ENCODE measurements around the gene XPO6.

Gene XPO6

DNA sequence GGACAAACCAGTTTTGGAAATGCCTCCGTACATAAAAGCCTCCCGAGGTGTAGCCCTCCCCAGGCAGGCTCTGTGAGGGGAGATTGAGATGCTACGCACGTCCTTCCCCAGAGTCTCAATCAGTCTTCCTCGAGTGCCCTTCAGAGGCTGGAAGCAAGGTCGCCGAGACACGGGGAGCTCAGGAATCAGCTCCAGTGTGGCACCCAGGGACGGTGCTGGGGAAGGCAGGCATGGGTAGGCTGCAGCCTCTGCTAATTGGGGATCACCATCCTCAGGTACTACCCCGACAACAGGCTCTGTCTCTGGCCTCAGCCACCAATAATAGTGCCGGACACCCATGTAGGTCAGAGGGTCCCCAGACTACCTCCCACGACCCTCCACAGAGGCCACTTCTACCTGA, 120.1 kb downstream of the XPO6 start:
- no peak for DNase-seq (ENCODE audit: low read depth in 2 of 2)

DNA sequence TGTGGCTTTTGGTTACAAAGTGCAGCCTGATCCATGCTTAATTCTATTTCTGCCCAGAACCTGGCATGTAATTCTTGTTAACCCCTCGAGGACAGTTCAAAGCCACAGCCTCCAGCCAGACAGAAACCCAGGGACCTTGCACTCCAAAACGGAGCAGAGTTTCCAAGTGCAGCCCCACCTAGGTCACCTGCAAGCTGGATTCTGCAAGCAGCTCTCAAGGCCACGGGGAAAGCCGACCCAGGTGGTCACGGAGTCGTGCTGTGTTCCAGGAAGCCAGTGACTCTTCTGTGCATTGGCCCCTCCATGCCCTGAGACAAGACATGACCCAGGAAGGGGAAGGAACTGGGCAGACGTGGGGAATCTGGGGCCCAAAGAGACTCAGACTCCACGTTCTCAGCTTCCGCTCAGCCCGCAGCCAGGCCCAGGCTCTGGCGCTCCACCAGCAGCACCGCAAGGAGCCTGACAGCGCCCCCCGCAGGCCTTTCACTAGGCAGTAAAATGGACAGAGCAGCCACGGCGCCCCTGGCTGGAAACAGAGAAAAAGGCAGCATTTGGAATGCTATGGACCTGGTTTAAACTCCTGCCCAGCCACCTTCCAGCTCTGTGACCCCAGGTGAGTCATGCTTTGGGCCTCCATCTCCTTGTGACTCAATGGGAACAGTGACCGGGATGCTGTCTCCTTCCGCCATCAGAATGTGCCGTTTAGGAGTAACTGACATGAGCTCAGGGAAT, 121.0 kb downstream of the XPO6 start:
- no peak for DNase-seq (ENCODE audit: low read depth in 2 of 2)

DNA sequence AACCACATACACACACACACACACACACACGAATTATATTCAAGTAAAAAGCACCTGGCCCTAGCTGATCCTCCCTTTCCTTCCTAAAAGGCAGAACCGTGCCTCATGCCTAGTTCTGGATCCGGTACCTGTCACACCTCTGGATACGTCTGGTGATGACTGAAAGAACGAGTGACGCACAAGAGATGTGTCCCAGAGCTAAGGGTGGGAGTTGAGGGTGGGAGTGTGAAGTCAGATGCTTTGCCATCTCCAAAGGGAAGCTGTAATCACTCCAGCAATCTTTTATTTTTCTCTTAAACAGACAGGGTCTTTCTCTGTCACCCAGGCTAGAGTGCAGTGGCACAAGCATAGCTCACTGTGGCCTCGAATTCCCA, 121.8 kb downstream of the XPO6 start:
- no peak for DNase-seq (ENCODE audit: low read depth in 2 of 2)

DNA sequence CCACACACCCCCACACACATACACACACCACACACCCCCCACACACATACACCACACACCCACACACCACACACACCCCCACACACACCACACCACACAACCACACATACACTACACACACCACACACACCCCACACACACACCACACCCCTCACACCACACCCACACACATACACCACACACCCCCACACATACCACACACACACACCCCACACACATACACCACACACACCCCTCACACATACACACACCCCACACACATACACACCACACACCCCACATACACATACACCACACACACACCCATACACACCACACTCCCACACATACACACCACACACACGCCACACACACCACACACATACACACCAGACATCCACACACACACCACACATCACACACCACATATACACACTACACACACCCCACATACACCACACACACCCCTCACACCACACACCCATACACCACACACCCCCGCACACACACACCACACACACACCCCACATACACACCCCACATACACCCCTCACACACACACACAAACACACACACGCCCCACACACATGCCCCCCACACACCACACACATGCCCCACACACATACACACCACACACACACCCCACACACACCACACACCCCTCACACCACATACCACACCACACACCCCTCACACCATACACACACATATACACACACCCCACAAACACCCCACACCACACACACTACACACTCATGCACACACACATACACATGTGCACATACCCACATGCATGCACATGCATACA, 122.4 kb downstream of the XPO6 start:
- no peak for DNase-seq (ENCODE audit: low read depth in 2 of 2)

DNA sequence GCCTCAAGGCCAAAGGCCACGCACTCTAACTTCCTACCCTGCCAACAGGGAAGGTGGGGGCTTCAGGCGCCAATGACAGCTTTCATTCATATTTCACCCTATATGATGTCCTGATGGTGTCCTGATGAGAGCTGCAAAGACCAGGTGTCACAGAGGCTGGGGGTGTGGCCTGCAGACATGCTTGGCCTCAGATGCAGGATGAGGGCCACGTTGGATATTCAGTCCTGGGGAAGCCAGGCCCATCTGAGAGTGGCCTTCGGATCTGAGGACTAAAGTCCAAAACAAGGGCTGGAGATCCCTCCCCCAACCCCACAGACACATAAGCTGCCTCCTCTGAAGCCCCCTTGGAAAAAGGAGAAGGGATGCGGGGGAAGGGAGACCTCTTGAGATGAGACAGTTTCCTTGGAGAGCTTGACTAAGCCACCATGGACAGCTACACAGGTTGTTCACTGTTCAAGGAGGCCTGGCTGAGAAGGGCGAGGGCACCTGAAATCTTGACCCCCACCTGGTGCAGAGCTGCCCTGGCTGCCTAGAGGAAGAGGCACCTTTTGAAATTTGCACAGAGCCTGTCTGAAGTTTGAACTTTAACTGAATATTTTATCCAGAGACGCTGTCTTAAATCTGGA, 124.0 kb downstream of the XPO6 start:
- DNase-seq (ENCODE audit: low read depth in 2 of 2): no peak

DNA sequence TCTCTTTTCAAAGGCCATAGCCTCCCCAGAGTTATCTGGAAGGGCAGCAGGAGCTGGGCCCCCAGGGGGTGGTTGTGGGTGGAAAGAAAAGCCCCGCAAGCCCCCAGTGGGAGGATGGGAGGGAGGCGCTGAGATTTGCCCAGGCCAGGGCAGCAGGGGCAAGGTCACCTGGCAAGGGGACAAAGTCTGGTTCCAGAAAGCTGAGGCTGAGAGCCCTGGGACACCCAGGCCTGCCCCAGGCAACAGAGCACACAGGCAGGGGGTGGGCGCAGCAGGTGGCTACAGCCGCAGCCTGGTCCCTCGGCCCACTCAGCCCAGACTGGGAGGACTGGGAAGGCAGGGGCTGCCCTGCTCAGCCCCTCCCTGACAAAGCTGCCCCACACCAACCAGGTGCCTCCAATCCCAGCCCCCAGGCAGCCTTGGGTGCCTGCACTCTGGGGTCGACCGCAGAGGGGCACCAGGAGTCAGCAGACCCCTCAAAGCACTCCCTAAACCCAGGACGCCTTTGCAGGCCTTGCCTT, 124.6 kb downstream of the XPO6 start:
- DNase-seq (ENCODE audit: low read depth in 2 of 2): no peak

DNA sequence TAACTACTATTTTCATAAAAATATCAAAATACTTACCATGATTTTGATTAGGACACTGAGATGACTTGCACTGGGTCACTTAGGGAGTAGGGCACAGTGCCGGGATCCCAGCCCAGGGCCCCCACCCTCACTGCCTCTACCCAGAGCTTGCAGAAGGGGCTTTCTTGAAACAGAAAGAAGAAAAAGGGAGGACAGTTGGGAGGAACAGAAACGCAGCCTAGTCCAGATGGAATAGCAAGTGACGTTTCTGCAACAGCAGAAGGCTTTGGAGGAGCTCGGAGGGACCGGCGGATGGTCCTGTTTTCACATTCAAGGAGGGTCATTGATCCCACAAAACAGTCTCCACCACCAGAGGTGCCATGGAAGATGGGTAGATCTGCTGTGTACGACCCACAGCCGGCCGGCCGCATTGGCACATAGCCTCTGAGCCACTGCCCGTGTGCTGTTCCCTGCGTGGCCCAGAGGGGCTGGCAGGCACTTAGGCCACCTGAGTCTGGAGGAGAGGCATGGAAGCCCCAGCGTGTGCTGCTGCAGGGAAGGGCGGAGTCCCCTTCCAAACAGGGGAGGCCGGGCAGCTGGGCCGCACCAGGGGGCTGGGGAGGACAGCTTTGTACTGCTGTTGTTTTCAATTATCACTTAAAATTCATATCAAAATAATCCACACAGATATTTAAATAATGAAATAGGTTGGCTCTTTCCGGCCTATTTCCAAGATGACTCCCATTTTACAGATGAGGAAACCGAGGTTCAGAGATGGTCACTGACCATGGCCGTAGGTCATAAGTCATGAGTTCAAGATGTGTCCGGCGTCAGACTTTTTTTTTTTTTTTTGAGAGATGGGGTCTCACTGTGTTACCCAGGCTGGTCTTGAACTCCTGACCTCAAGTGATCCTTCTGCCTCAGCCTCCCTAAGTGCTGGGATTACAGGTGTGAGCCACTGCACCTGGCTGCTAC, 125.3 kb downstream of the XPO6 start:
- no peak for DNase-seq (ENCODE audit: low read depth in 2 of 2)

DNA sequence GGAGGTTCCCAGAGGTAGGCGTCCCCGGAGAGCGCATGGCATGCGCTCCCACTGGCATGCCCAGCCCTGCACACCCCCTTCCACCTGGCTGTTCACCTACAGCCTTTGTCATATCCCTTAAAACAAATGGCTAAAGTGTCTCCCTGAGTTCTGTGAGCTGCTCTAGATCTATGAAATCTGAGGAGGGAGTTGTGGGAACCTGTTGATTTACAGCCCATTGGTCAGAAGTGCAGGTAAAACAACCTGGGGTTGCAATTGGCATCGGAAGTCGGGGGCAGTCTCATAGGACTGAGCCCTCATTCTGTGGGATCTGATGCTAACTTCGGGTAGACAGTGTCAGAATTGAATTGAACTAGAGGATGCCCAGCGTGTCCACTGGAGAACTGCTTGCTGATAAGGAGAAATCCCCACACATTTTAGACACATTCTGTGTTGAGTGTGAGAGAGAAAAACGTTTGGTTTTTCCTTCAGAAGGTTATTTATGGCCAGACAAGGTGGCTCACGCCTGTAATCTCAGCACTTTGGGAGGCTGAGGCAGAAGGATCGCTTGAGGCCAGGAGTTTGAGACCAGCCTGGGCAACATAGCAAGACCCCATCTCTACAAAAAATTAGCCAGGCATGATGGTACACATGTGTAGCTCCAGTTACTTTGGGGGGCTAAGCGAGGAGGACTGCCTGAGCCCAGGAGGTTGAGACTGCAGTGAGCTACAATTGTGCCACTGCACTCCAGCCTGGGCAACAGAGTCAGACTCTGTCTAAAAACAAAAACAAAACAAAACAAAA, 126.2 kb downstream of the XPO6 start:
- DNase-seq (ENCODE audit: low read depth in 2 of 2): no peak

DNA sequence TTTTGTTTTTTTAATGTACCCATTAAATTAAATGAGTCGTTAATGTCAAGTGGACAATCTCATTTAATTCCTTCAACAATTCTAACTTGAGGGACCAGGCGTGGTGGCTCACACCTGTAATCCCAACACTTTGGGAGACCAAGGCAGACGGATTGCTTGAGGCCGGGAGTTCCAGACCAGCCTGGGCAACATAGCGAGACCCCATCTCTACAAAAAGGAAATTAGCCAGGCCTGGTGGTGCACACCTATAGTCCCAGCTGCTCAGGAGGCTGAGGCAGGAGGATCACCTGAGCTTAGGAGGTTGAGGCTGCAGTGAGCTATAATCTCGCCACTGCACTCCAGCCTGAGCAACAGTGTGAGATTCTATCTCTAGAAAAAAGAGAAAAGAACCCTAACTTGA, 127.6 kb downstream of the XPO6 start:
- no peak for DNase-seq (ENCODE audit: low read depth in 2 of 2)

DNA sequence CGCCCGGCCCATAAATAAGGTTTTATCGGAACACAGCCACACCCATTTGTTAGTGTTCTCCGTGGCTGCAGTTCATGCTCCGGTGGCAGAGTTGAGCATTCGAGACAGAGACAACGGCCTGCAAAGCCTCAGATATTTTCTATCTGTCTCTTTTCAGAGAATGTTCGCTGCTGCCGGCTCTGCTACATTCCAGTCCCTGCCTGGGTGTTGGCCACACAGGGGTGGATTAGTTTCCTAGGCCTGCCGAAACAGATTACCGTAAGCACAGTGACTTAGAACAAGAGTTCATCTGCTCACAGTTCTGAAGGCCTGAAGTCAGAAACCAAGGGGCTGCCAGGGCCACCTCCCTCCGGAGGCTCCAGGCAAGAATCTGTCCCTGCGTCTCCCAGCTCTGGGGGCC, 129.1 kb downstream of the XPO6 start:
- DNase-seq (ENCODE audit: low read depth in 2 of 2): no peak

DNA sequence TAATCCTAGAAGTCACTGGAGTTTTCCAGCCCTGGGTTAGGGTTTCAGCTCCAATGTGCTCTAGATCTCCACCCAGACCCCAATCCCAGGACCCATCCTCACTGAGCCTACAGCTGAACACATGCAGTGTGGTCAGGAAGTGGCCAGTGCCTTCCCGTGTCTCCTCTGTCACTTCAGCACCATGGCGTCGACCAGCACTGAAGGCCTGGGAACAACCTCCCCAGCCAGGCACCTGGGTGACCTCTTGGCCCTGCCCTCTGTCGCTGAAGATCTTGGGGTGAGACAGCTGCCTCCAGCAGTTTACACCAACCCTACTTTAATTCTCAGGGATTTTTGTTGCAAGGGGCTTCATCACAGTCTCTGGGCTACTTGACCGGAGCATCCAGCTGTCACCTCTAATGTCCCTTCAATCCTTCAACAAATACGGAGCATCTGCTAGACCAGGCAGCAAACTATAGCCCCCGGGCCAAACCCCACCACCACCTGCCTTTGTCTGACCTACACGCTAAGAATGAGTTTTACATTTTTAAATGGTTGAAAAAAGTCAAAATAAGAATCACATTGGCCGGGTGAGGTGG, 130.3 kb downstream of the XPO6 start:
- DNase-seq (ENCODE audit: low read depth in 2 of 2): no peak

DNA sequence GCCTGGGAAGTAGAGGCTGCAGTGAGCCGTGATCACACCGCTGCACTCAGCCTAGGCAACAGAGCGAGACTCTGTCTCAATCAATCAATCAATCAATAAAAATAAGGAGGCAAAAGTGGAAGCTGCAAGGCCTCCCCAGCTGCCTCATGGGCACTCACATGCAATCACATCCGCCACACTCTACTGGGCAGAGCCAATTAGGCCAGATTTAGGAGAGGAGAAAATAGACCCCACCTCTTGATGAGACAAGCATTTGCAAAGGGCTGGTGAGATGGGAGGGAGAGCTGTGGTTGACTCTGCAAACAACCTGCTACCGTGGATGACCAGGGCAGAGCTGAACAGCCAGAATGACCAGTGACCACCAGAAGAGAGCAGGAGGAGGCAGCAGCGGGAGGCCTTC, 133.5 kb downstream of the XPO6 start:
- DNase-seq (ENCODE audit: low read depth in 2 of 2): no peak

DNA sequence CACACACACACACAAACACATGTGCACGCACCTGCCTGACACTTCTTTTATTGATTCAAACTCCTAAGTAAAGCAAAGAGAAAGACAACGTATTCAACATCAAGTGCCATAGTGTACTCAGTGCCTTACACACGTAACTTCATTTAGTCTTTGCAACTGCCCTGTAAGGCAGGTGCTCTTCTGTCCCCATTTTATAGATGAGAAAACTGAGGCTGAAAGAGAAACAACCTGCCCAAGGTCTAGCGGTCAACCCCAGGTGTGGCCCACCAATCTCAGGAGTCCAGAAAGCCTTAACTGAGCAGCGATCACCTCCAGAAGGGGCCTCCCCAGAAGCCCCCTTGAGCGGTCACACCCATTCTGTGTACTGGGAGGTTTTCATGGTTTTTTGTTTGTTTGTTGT, 137.9 kb downstream of the XPO6 start:
- no peak for DNase-seq (ENCODE audit: low read depth in 2 of 2)

DNA sequence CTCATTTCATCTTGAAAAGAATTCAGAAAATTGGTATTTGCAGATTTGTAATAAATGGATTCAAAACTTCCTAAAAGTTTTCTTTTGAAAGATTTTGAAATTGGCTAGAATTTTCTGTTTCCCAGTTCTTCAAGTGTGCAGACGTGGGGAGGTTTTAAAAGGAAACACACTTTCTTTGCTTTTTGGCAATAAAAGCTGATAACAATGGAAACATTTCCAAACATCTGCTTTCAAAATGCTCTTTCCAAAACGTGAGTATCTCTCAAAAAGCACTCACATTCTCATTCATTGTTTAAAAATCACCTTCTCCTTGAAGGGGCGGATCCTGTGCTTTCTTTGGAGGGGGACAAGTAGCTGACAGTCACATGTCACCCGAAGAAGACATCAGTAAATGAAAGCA, 139.7 kb downstream of the XPO6 start:
- no peak for DNase-seq (ENCODE audit: low read depth in 2 of 2)

DNA sequence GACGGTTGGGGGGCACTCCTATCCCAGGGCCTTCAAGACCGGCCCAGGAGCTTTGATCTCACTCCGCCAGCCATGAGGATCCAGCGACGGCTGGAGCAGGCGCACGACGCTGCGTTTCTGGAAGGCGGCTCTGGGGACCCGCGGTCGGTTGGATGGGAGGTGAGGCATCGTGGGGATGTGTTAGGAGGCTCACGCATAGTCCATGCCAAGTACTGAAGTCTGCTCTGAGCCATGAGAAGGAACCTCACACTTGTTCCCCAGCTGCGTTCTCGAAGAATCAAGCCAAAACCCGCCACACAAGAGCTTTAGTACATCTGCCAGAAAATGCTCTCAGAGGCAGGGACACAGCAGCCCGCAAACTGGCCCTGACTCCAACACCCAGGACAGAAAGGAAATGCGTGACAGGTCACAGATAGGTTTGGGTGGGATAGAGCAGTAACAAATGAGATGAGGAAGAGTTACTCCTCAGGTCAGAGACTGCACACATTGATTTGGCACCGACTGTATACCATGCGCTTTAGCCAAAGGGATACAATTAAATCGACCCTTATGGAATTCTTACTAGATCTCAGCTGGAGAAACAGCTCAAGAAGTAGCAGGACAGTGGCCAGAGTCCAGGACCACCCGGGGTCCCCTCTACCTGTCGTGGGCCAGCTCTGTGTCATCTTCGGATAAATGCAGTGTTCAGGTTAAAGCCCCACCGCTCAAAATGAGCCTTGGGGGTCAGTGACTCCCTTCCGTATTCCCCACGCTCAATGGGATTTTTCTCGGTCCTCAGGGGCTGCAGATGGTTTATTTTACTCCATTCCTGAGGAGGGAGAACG, 141.6 kb downstream of the XPO6 start:
- DNase-seq (ENCODE audit: low read depth in 2 of 2): no peak

DNA sequence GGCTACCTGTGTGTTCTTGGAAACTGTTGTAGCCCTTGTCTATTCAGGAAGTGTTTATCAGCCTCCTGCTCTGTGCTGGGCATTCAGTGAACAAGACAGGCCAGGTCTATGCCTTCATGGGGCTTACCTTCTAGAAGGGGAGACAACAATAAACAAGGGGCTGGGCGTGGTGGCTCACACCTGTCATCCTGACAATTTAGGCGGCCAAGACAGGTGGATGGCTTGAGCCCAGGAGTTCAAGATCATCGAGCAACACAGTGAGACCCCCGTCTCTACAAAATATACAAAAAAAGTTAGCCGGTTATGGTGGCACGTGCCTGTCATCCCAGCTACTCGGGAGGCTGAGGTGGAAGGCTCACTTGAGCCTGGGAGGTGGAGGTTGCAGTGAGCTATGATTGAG, 142.8 kb downstream of the XPO6 start:
- DNase-seq (ENCODE audit: low read depth in 2 of 2): no peak

DNA sequence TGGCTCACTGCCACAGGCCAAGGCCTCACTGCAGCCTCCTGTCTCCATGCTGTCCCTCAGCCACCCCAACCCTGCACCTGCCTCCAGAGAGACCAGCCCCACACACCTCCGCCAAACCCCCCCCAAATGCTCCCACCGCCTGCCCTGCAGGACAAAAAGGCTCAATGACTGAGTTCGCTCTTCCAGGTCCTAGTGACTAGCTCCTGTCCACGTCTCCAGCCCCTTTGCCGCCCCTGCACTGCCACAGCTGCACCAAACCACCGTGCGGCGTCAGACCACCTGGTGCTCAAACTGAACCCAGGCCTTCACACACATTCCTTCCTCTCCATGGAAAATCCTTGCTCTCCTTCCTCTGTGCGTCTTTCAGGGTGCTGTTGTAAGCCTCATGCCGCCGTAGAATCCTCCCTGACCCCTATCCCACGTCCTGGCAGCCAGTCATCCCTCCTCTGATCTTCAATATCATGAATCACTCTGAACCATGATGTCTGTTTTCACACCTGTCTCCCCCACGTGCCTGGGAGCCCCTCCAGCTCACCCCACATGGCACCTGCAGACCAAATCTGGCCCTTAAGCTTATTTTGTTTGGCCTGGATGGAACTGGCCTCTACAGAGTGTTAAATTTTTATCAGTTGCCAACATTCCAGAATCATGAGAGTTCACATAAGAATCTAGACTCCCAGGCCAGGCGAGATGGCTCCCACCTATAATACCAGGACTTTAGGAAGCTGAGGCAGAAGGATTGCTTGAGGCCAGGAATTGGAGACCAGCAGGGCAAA, 144.0 kb downstream of the XPO6 start:
- no peak for DNase-seq (ENCODE audit: low read depth in 2 of 2)

DNA sequence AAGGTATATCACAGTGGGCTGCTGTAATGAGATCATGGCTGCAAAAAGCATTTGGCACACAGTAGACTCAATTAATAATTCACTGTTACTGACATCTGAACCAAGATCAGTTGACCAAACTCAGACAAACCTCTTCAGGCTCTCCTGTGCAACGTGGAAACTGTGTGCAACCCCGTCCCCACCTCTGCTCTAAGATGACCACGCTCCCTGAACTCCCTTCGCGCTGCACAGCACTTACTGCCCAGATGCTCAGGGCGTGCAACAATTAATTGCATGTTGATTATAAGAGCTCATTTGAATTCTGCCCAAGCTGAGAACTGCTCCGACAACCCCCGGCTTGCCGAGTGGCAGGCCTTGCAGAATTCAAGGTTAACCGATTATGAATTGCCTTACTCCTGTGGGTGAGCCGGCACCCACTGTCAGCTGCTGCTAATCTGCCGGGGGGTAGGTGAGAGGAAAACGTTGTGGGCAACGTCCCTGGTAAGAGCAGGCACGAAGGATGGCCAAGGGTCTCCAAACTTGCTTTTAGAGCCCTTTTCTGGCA, 147.0 kb downstream of the XPO6 start:
- DNase-seq (ENCODE audit: low read depth in 2 of 2): no peak

DNA sequence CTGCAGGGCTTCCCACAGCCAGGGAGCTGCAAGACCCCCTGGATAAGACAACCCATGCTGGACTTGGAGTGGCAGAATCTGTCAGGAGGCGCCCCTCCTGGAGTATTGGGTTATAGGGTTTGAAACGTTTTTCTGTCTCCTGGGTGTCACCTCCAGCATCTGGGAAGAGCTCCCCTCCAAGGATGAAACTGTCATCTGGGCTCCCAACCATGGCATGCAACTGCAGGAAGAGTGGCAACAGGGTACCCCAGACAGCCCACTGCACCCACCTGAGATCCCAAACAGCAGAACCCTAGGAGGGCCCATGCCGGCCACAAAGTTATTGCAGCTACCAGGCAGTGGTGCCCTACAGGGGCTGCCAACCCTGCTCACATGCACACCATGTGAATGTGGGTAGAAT, 147.6 kb downstream of the XPO6 start:
- DNase-seq (ENCODE audit: low read depth in 2 of 2): no peak
